Natural killer cell (primary cell): ENCODE results near the gene EIF2S2. TPM values are rescaled to one million over a fixed set of nuclear protein-coding genes. Genes with fewer than 3 reads are reported as not detected.
A peak's percentile ranks its signal among the peaks of the same experiment; 100 is the strongest.

Source experiments
- ATAC-seq, 3 donors: fragments of 150-1000 bp in 2 of 3; fragments of 200-7000 bp in 1 of 3; cut with Tn5 transposase; 1 replicate in 1 of 3; 2 replicates in 2 of 3; pipeline ENCODE4 v1.10.0; 2021; ENCODE audit warnings: mild to moderate bottlenecking in 2 of 3, moderate library complexity in 2 of 3
- DNase-seq, 2 donors: peaks; one replicate each; pipeline versions ENCODE4 v3.0.0 to v3.0.0-alpha.2; 2013 to 2021; ENCODE audit warnings: mixed read lengths in 1 of 2
- H3K27ac ChIP-seq: one replicate; pipeline ENCODE4 v1.5.1; 2013; ENCODE audit warnings: mild to moderate bottlenecking, low read length
- H3K27me3 ChIP-seq: one replicate; pipeline ENCODE4 v1.6.1; 2013; ENCODE audit warnings: low read length; ENCODE audit not compliant: control insufficient read depth, insufficient read depth
- H3K36me3 ChIP-seq: one replicate; pipeline ENCODE4 v1.6.1; 2013; ENCODE audit warnings: low read length; ENCODE audit not compliant: control insufficient read depth, insufficient read depth
- H3K4me1 ChIP-seq: one replicate; pipeline ENCODE4 v1.6.1; 2013; ENCODE audit warnings: low read length; ENCODE audit not compliant: control insufficient read depth, insufficient read depth
- H3K4me3 ChIP-seq: one replicate; pipeline ENCODE4 v1.5.1; 2013; ENCODE audit warnings: low read length
- H3K9me3 ChIP-seq: one replicate; pipeline ENCODE4 v1.6.1; 2013; ENCODE audit warnings: low read length; ENCODE audit not compliant: control insufficient read depth, insufficient read depth
- H3K27ac Mint-ChIP-seq, 2 donors: one replicate each; pipeline ENCODE4 v1.8.0; 2022; ENCODE audit warnings: mild to moderate bottlenecking in 2 of 2, mixed read lengths in 2 of 2, moderate library complexity in 1 of 2
- H3K27me3 Mint-ChIP-seq, 2 donors: one replicate each; pipeline ENCODE4 v1.8.0; 2022; ENCODE audit warnings: low read depth in 2 of 2, mixed read lengths in 2 of 2
- H3K36me3 Mint-ChIP-seq: one replicate; pipeline ENCODE4 v1.8.0; 2022; ENCODE audit warnings: mixed read lengths
- H3K4me1 Mint-ChIP-seq, 2 donors: one replicate each; pipeline ENCODE4 v1.8.0; 2022; ENCODE audit warnings: mixed read lengths in 2 of 2
- H3K4me3 Mint-ChIP-seq: one replicate; pipeline ENCODE4 v1.8.0; 2022; ENCODE audit warnings: mild to moderate bottlenecking, moderate library complexity, mixed read lengths
- H3K9me3 Mint-ChIP-seq, 2 donors: one replicate each; pipeline ENCODE4 v1.8.0; 2022; ENCODE audit warnings: mixed read lengths in 2 of 2
- WGBS: methylation state at CpG from one replicate; pipeline ENCODE4 v1.1.7; 2013; ENCODE audit warnings: missing lambda C conversion rate; ENCODE audit not compliant: insufficient coverage; 5-methylcytosine and 5-hydroxymethylcytosine counted together
- intact Hi-C: fragments of 100-400 bp; cut with micrococcal nuclease; formaldehyde crosslinking; loops from one replicate; pipeline ENCODE4 v1.14.2; 2022
- total RNA-seq, 4 donors: library from RNA; stranded (reverse); fragments of 120-200 nt in 1 of 4; gene quantifications; one replicate each; pipeline versions ENCODE4 v1.2.3 to v1.2.4, GENCODE V29; 2013 to 2022
- TF ChIP-seq, protein P1 (sequence below): fragments of 200-600 bp; IDR thresholded peaks from one replicate; pipeline ENCODE4 v1.8.0; 2022; ENCODE audit warnings: antibody characterized with exemption

Gene EIF2S2
- total RNA-seq, 3 donors from 2014 or later (not counting 1 experiment from before 2014, with no cell fraction given): 17.6 to 20.0 (median 17.6) TPM

GRCh38 chr20:34078540-34078939 is 33.5 kb downstream of the EIF2S2 start:
- Mint-ChIP-seq H3K27me3 (no peaks in the 10 kb centered on the region), H3K36me3 (no peaks in the 10 kb centered on the region), H3K9me3 (no peaks in the 10 kb centered on the region), H3K4me1 (peaks cover 33 to 36% of the 10 kb centered on the region in 2 donors), H3K27ac (peak overlapping the region; percentile 56 to 60), H3K4me3 (no peak overlapping the region)
- H3K4me3 ChIP-seq: no peak overlapping the region
- H3K27me3 ChIP-seq: no peaks in the 10 kb centered on the region
- H3K9me3 ChIP-seq: no peaks in the 10 kb centered on the region
- intact Hi-C loops: no loop called here
- ATAC-seq (no peak), DNase-seq (no peak)
- WGBS: 100% methylated on average over 5 of the region's 5 CpGs
- H3K36me3 ChIP-seq: peaks cover 80% of the 10 kb centered on the region
- no peak overlapping the region for H3K27ac ChIP-seq
- H3K4me1 ChIP-seq: no peaks in the 10 kb centered on the region
- TF ChIP-seq, protein P1, sequence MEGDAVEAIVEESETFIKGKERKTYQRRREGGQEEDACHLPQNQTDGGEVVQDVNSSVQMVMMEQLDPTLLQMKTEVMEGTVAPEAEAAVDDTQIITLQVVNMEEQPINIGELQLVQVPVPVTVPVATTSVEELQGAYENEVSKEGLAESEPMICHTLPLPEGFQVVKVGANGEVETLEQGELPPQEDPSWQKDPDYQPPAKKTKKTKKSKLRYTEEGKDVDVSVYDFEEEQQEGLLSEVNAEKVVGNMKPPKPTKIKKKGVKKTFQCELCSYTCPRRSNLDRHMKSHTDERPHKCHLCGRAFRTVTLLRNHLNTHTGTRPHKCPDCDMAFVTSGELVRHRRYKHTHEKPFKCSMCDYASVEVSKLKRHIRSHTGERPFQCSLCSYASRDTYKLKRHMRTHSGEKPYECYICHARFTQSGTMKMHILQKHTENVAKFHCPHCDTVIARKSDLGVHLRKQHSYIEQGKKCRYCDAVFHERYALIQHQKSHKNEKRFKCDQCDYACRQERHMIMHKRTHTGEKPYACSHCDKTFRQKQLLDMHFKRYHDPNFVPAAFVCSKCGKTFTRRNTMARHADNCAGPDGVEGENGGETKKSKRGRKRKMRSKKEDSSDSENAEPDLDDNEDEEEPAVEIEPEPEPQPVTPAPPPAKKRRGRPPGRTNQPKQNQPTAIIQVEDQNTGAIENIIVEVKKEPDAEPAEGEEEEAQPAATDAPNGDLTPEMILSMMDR: no peak

DNA sequence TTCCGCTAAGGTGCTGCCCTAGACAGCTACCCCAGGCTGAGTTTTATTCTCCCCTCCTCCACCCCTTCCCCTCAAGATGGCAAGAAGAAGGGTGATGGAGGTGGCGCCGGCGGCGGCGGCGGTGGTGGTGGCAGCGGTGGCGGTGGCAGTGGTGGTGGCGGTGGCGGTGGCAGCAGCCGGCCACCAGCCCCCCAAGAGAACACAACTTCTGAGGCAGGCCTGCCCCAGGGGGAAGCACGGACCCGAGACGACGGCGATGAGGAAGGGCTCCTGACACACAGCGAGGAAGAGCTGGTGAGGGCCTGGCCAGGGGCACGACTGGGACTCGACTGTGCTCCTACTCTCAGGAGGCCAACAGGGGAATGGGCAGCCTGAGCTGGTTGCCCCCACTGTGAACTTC is 35.1 kb downstream of the EIF2S2 start:
- Mint-ChIP-seq H3K4me1 (peaks cover 31 to 47% of the 10 kb centered on the region in 2 donors), H3K27me3 (no peaks in the 10 kb centered on the region), H3K9me3 (no peaks in the 10 kb centered on the region), H3K36me3 (no peaks in the 10 kb centered on the region), H3K4me3 (no peak overlapping the region), H3K27ac (peak overlapping the region in 1 of 2 donors; percentile 14)
- ATAC-seq (no peak), DNase-seq (no peak)
- WGBS: 96% methylated on average over 19 of the region's 20 CpGs
- H3K27me3 ChIP-seq: no peaks in the 10 kb centered on the region
- H3K27ac ChIP-seq: no peak overlapping the region
- H3K9me3 ChIP-seq: no peaks in the 10 kb centered on the region
- no peaks in the 10 kb centered on the region for H3K4me1 ChIP-seq
- peaks cover 77% of the 10 kb centered on the region for H3K36me3 ChIP-seq
- TF ChIP-seq, protein P1: no peak
- H3K4me3 ChIP-seq: no peak overlapping the region
- intact Hi-C loops: no loop called here

GRCh38 chr20:34075647-34076046 is 36.4 kb downstream of the EIF2S2 start:
- Mint-ChIP-seq H3K27ac (no peak overlapping the region), H3K4me1 (peaks cover 28 to 43% of the 10 kb centered on the region in 2 donors), H3K27me3 (no peaks in the 10 kb centered on the region), H3K9me3 (no peaks in the 10 kb centered on the region), H3K36me3 (no peaks in the 10 kb centered on the region), H3K4me3 (no peak overlapping the region)
- Histone ChIP-seq H3K27me3 (no peaks in the 10 kb centered on the region), H3K9me3 (no peaks in the 10 kb centered on the region), H3K4me3 (no peak overlapping the region), H3K27ac (no peak overlapping the region), H3K4me1 (no peaks in the 10 kb centered on the region), H3K36me3 (peaks cover 68% of the 10 kb centered on the region)
- 97% methylated on average over 16 of the region's 16 CpGs for WGBS
- intact Hi-C loops: no loop called here
- DNase-seq: no peak
- ATAC-seq: no peak
- TF ChIP-seq, protein P1: no peak

DNA sequence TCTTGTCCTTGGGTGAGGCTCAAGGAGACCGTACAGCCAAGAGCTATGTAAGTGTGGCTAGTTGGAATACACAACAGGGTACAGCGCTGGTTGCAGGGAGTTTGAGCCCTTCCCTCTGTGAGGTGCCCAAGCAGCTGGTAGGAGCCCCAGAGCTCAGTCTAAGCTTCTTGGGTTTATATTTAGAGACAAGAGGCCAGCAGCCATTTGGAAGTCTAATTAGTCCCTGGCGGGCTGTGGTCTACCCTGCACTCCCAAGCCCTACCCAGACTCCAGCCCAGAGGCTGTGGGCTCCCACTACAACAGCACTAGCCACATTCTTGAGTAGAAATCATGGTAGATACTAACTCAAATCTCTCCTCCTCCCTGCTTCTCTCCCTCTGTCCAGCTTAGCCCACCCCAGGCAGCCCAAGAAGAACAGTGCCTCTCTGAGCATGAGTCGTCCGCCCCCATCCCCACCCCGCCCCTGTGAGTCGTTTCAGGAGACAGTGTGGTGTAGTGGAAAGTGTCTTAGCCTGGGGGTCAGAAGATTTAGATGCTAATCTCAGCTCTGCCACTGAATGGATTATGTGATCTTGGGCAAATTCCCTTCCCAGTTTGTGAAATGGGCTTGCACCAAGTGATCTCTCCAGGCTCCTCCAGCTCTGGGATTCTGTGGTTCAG is 37.8 kb downstream of the EIF2S2 start:
- Mint-ChIP-seq H3K36me3 (no peaks in the 10 kb centered on the region), H3K4me1 (peaks cover 40 to 46% of the 10 kb centered on the region in 2 donors), H3K4me3 (no peak overlapping the region), H3K27ac (no peak overlapping the region), H3K27me3 (no peaks in the 10 kb centered on the region), H3K9me3 (no peaks in the 10 kb centered on the region)
- ATAC-seq: no peak
- no peaks in the 10 kb centered on the region for H3K9me3 ChIP-seq
- no peak for DNase-seq
- intact Hi-C loops: no loop called here
- peaks cover 6% of the 10 kb centered on the region for H3K4me1 ChIP-seq
- H3K27me3 ChIP-seq: no peaks in the 10 kb centered on the region
- WGBS: 93% methylated on average over 5 of the region's 7 CpGs
- H3K4me3 ChIP-seq: no peak overlapping the region
- no peak overlapping the region for H3K27ac ChIP-seq
- TF ChIP-seq, protein P1: no peak
- peaks cover 58% of the 10 kb centered on the region for H3K36me3 ChIP-seq
